ENCODE data around the gene ASIC5. TPM values are rescaled to one million over a fixed set of nuclear protein-coding genes. Genes with fewer than 3 reads are reported as not detected.

ASIC5 gene
- total RNA-seq, 1 donor from 2014 or later: not detected

DNA sequence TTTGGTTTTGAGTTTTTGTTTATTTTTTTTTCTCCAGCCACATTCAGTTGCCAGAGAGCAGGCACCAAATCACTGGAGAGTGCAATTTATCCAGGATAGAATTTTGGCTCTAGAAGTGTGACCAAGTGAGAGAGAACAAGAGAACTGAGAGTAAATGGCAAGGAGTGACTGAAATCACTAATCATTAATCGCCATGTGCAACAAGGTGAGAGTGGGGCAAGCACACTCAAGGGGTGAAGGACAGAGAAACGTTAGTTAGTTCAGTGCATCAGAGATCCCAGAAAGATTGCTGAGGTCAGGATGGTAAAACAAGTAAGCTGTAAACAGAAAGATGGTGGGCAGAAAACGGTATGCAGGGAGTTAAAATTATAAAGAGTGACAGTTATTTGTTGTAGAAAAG, 17.8 kb upstream of the ASIC5 start:
- Histone ChIP-seq H3K4me1 (ENCODE audit: insufficient read depth, low read length) (no peaks in the 10 kb centered on the region), H3K4me2 (ENCODE audit: low read length) (no peak overlapping the region), H3K27ac (ENCODE audit: low read depth, low read length) (no peak overlapping the region), H3K79me2 (ENCODE audit: insufficient read depth, low read length) (no peaks in the 10 kb centered on the region), H2AFZ (ENCODE audit: low read depth, low read length) (no peak overlapping the region), H3K9me3 (ENCODE audit: insufficient read depth, low read depth, low read length) (no peaks in the 10 kb centered on the region), H3K4me3 (ENCODE audit: insufficient read depth, low read depth, low read length) (no peak overlapping the region), H3K27me3 (ENCODE audit: insufficient read depth, low read length) (no peaks in the 10 kb centered on the region), H3K9ac (ENCODE audit: low read length) (no peak overlapping the region), H4K20me1 (ENCODE audit: insufficient read depth, low read length) (no peaks in the 10 kb centered on the region), H3K36me3 (ENCODE audit: insufficient read depth, low read length) (no peaks in the 10 kb centered on the region)
- Mint-ChIP-seq H3K4me3 (ENCODE audit: unreplicated experiment) (no peak overlapping the region), H3K9me3 (ENCODE audit: unreplicated experiment) (no peaks in the 10 kb centered on the region), H3K27ac (ENCODE audit: unreplicated experiment) (no peak overlapping the region), H3K36me3 (ENCODE audit: low read depth, unreplicated experiment) (no peaks in the 10 kb centered on the region), H3K4me1 (ENCODE audit: low read depth, unreplicated experiment) (no peaks in the 10 kb centered on the region), H3K27me3 (ENCODE audit: low read depth, unreplicated experiment) (no peaks in the 10 kb centered on the region)
- TF ChIP-seq, protein P1, sequence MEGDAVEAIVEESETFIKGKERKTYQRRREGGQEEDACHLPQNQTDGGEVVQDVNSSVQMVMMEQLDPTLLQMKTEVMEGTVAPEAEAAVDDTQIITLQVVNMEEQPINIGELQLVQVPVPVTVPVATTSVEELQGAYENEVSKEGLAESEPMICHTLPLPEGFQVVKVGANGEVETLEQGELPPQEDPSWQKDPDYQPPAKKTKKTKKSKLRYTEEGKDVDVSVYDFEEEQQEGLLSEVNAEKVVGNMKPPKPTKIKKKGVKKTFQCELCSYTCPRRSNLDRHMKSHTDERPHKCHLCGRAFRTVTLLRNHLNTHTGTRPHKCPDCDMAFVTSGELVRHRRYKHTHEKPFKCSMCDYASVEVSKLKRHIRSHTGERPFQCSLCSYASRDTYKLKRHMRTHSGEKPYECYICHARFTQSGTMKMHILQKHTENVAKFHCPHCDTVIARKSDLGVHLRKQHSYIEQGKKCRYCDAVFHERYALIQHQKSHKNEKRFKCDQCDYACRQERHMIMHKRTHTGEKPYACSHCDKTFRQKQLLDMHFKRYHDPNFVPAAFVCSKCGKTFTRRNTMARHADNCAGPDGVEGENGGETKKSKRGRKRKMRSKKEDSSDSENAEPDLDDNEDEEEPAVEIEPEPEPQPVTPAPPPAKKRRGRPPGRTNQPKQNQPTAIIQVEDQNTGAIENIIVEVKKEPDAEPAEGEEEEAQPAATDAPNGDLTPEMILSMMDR (IDR thresholded peaks at IDR 0.05; ENCODE audit: insufficient read depth, low read depth, low read length): no peak
- TF ChIP-seq EZH2 (IDR thresholded peaks at IDR 0.05; ENCODE audit: insufficient read depth, low read length): no peak
- FAIRE-seq: no peak
- DNase-seq (ENCODE audit: low read depth): no peak

DNA sequence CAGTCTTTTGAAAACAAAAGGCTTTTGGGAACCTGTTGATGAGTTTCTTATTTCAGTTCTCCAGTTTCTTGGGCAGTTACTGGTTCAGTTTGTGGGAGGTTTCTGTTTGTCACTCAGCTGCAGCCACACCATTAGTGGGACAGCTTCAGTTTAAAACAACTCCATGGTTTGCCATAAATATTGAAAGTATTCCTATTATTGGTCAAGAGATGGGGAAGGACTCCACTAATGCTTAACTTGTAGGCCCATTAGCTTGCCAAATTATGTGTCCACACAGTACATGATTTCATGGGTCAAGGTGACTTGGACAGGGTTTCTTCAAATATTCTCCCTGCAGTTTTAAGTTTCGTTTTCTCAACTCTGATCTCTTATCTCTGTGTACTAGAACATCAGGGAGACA, 15.5 kb upstream of the ASIC5 start:
- Histone ChIP-seq H3K79me2 (ENCODE audit: insufficient read depth, low read length) (no peaks in the 10 kb centered on the region), H3K9ac (ENCODE audit: low read length) (no peak overlapping the region), H2AFZ (ENCODE audit: low read depth, low read length) (no peak overlapping the region), H3K27ac (ENCODE audit: low read depth, low read length) (no peak overlapping the region), H3K27me3 (ENCODE audit: insufficient read depth, low read length) (no peaks in the 10 kb centered on the region), H3K36me3 (ENCODE audit: insufficient read depth, low read length) (no peaks in the 10 kb centered on the region), H3K4me2 (ENCODE audit: low read length) (no peak overlapping the region), H3K9me3 (ENCODE audit: insufficient read depth, low read depth, low read length) (no peaks in the 10 kb centered on the region), H3K4me1 (ENCODE audit: insufficient read depth, low read length) (no peaks in the 10 kb centered on the region), H3K4me3 (ENCODE audit: insufficient read depth, low read depth, low read length) (no peak overlapping the region), H4K20me1 (ENCODE audit: insufficient read depth, low read length) (no peaks in the 10 kb centered on the region)
- DNase-seq (ENCODE audit: low read depth): no peak
- no peaks in the 10 kb centered on the region for H3K4me1 Mint-ChIP-seq (ENCODE audit: low read depth, unreplicated experiment)
- H3K27me3 Mint-ChIP-seq (ENCODE audit: low read depth, unreplicated experiment): no peaks in the 10 kb centered on the region
- H3K4me3 Mint-ChIP-seq (ENCODE audit: unreplicated experiment): no peak overlapping the region
- H3K27ac Mint-ChIP-seq (ENCODE audit: unreplicated experiment): no peak overlapping the region
- no peak for FAIRE-seq
- no peak for TF ChIP-seq EZH2 (IDR thresholded peaks at IDR 0.05; ENCODE audit: insufficient read depth, low read length)
- TF ChIP-seq, protein P1 (IDR thresholded peaks at IDR 0.05; ENCODE audit: insufficient read depth, low read depth, low read length): no peak
- H3K9me3 Mint-ChIP-seq (ENCODE audit: unreplicated experiment): no peaks in the 10 kb centered on the region
- no peaks in the 10 kb centered on the region for H3K36me3 Mint-ChIP-seq (ENCODE audit: low read depth, unreplicated experiment)

DNA sequence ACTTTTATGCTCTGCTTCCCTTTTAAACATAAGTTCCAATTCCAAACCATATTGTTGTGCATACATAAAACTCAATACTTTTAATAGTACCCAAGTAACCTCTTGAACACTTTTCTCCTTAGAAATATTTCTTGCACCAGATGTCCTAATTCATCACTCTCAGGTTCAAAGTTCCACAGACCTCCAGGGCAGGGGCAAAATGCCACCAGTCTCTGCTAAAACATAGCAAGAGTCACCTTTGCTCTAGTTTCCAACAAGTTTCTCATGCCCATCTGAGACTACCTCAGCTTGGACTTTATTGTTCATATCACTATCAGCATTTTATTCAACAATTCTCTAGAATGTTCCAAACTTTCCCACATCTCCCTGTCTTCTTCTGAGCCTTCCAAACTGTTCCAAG, 13.7 kb upstream of the ASIC5 start:
- FAIRE-seq: no peak
- no peak overlapping the region for H2AFZ ChIP-seq (ENCODE audit: low read depth, low read length)
- TF ChIP-seq EZH2 (IDR thresholded peaks at IDR 0.05; ENCODE audit: insufficient read depth, low read length): no peak
- TF ChIP-seq, protein P1 (IDR thresholded peaks at IDR 0.05; ENCODE audit: insufficient read depth, low read depth, low read length): no peak
- H4K20me1 ChIP-seq (ENCODE audit: insufficient read depth, low read length): no peaks in the 10 kb centered on the region
- H3K9me3 Mint-ChIP-seq (ENCODE audit: unreplicated experiment): peaks cover 4% of the 10 kb centered on the region
- H3K27ac Mint-ChIP-seq (ENCODE audit: unreplicated experiment): no peak overlapping the region
- H3K27ac ChIP-seq (ENCODE audit: low read depth, low read length): no peak overlapping the region
- H3K4me3 ChIP-seq (ENCODE audit: insufficient read depth, low read depth, low read length): no peak overlapping the region
- H3K27me3 ChIP-seq (ENCODE audit: insufficient read depth, low read length): no peaks in the 10 kb centered on the region
- no peak overlapping the region for H3K4me3 Mint-ChIP-seq (ENCODE audit: unreplicated experiment)
- H3K9me3 ChIP-seq (ENCODE audit: insufficient read depth, low read depth, low read length): no peaks in the 10 kb centered on the region
- no peaks in the 10 kb centered on the region for H3K4me1 Mint-ChIP-seq (ENCODE audit: low read depth, unreplicated experiment)
- no peak overlapping the region for H3K4me2 ChIP-seq (ENCODE audit: low read length)
- no peak for DNase-seq (ENCODE audit: low read depth)
- H3K4me1 ChIP-seq (ENCODE audit: insufficient read depth, low read length): no peaks in the 10 kb centered on the region
- H3K27me3 Mint-ChIP-seq (ENCODE audit: low read depth, unreplicated experiment): no peaks in the 10 kb centered on the region
- H3K79me2 ChIP-seq (ENCODE audit: insufficient read depth, low read length): no peaks in the 10 kb centered on the region
- no peak overlapping the region for H3K9ac ChIP-seq (ENCODE audit: low read length)
- no peaks in the 10 kb centered on the region for H3K36me3 Mint-ChIP-seq (ENCODE audit: low read depth, unreplicated experiment)
- H3K36me3 ChIP-seq (ENCODE audit: insufficient read depth, low read length): no peaks in the 10 kb centered on the region

Data from astrocyte (in vitro differentiated cells and primary cell).